K562 (cell line): ENCODE data around the gene CTPS1. TPM values are rescaled to one million over a fixed set of nuclear protein-coding genes. Genes with fewer than 3 reads are reported as not detected.

Experiments
- CREM ChIP-seq: IDR thresholded peaks from 2 replicates; pipeline ENCODE4 v1.6.1; 2014; ENCODE audit warnings: antibody characterized with exemption, low read depth
- RCOR1 ChIP-seq, 2 experiments: IDR thresholded peaks; 2 replicates each; pipeline ENCODE4 v1.6.1; 2012; ENCODE audit warnings: low read depth in 2 of 2, low read length in 2 of 2, borderline replicate concordance in 1 of 2, improper control_type of control experiment in 1 of 2
- polyA plus RNA-seq, 8 experiments: library from polyadenylated mRNA; depleted of rRNA in 4 of 8; stranded (reverse) in 5 of 8; unstranded in 3 of 8; fragments of >200 nt; fragmentation: Nextera tagmentation in 2 of 8; fragmentation: Illumina TruSeq in 1 of 8; extraction: Ambion mirVana in 2 of 8; extraction: Trizol in 1 of 8; gene quantifications; 2 replicates each; pipeline versions ENCODE4 v1.2.1 to v1.2.3, GENCODE V29; 2011 to 2014; ENCODE audit warnings: inconsistent platforms in 1 of 8, missing spikeins in 1 of 8
- total RNA-seq, 7 experiments: library from RNA; depleted of rRNA in 6 of 7; stranded (reverse); fragments of >200 nt in 6 of 7; fragmentation: Illumina TruSeq in 2 of 7; extraction: Trizol in 2 of 7; gene quantifications; 2 replicates each; pipeline versions ENCODE4 v1.2.1 to v1.2.3, GENCODE V29; 2011 to 2021; ENCODE audit warnings: low replicate concordance in 1 of 7
- TF ChIP-seq, protein P1 (sequence below), 2 experiments: fragments of 450-650 bp in 1 of 2; sonication (generic) in 1 of 2; formaldehyde crosslinking in 1 of 2; IDR thresholded peaks; 2 replicates each; pipeline versions ENCODE4 v1.7.1 to v1.9.0; 2016 to 2022; ENCODE audit warnings: inconsistent platforms in 1 of 2, mild to moderate bottlenecking in 1 of 2, missing genetic modification reagents in 1 of 2
- TF ChIP-seq, protein P2 (sequence below): fragments of 450-650 bp; IDR thresholded peaks from 2 replicates; pipeline ENCODE4 v1.6.1; 2016; ENCODE audit warnings: missing biosample characterization, missing genetic modification characterization
- TF ChIP-seq, protein P3 (sequence below), 2 experiments: fragments of 450-650 bp in 1 of 2; sonication (generic) in 1 of 2; formaldehyde crosslinking in 1 of 2; IDR thresholded peaks in 1 of 2; conservative IDR thresholded peaks in 1 of 2; 2 replicates each; pipeline versions ENCODE4 v1.6.1 to v1.8.1; 2016 to 2023; ENCODE audit warnings: mild to moderate bottlenecking in 2 of 2, moderate library complexity in 2 of 2, inconsistent platforms in 1 of 2, missing genetic modification reagents in 1 of 2

CTPS1 gene
- total and polyA plus RNA-seq, 9 of the 15 experiments (the other 6 are each of a cell fraction or from before 2014, with no cell fraction given) = 44.4 to 164 (median 87.7) TPM

DNA sequence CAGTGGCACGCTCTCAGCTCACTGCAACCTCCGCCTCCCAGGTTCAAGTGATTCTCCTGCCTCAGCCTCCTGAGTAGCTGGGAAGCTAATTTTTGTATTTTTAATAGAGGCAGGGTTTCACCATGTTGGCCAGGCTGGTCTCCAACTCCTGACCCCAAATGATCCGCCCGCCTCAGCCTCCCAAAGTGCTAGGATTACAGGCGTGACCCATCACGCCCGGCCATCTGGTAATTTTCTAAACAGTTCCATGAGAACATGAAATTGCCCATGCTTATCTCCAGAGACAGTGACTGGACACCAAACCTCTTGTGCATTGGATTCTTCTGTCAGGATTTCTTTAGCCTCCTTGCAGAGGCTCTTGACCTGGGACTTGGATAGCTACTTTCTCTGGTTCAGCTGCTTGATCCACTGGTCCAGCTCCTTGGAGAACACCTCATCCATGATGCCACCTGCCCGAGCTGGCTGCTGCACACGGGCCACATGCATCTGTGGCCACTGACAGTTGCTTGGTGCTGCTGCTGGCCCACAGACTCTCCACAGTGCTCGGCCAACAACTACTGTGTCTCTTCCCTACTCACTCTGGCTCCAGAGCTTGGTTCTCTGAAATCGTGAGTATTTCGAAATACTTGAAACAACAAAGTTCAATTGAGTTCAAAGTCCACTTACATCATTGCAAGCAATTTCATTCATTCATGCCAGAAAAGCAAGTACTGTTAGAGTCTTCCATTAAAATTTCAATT, 40.0 kb upstream of the CTPS1 start (continued):
- TF ChIP-seq, protein P1, sequence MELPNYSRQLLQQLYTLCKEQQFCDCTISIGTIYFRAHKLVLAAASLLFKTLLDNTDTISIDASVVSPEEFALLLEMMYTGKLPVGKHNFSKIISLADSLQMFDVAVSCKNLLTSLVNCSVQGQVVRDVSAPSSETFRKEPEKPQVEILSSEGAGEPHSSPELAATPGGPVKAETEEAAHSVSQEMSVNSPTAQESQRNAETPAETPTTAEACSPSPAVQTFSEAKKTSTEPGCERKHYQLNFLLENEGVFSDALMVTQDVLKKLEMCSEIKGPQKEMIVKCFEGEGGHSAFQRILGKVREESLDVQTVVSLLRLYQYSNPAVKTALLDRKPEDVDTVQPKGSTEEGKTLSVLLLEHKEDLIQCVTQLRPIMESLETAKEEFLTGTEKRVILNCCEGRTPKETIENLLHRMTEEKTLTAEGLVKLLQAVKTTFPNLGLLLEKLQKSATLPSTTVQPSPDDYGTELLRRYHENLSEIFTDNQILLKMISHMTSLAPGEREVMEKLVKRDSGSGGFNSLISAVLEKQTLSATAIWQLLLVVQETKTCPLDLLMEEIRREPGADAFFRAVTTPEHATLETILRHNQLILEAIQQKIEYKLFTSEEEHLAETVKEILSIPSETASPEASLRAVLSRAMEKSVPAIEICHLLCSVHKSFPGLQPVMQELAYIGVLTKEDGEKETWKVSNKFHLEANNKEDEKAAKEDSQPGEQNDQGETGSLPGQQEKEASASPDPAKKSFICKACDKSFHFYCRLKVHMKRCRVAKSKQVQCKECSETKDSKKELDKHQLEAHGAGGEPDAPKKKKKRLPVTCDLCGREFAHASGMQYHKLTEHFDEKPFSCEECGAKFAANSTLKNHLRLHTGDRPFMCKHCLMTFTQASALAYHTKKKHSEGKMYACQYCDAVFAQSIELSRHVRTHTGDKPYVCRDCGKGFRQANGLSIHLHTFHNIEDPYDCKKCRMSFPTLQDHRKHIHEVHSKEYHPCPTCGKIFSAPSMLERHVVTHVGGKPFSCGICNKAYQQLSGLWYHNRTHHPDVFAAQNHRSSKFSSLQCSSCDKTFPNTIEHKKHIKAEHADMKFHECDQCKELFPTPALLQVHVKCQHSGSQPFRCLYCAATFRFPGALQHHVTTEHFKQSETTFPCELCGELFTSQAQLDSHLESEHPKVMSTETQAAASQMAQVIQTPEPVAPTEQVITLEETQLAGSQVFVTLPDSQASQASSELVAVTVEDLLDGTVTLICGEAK (IDR thresholded peaks at IDR 0.05) = no peak
- TF ChIP-seq, protein P1 (CRISPR knock-in tag; IDR thresholded peaks at IDR 0.05) = no peak
- TF ChIP-seq CREM = peak; percentile 8; the same call in 1 of the 2 replicates
- TF ChIP-seq RCOR1 (IDR thresholded peaks at IDR 0.05; ENCODE audit: borderline replicate concordance in 1 of 2, low read depth in 2 of 2, low read length in 2 of 2) = peak; percentile 86 to 88; a peak in 3 of 4 replicates
- TF ChIP-seq, protein P2, sequence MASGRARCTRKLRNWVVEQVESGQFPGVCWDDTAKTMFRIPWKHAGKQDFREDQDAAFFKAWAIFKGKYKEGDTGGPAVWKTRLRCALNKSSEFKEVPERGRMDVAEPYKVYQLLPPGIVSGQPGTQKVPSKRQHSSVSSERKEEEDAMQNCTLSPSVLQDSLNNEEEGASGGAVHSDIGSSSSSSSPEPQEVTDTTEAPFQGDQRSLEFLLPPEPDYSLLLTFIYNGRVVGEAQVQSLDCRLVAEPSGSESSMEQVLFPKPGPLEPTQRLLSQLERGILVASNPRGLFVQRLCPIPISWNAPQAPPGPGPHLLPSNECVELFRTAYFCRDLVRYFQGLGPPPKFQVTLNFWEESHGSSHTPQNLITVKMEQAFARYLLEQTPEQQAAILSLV (tag) = peak; percentile 36; the same call in 1 of the 2 replicates
- TF ChIP-seq, protein P3, sequence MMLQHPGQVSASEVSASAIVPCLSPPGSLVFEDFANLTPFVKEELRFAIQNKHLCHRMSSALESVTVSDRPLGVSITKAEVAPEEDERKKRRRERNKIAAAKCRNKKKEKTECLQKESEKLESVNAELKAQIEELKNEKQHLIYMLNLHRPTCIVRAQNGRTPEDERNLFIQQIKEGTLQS (IDR thresholded peaks at IDR 0.05) = peak; percentile 50
- TF ChIP-seq, protein P3 (CRISPR knock-in tag; conservative IDR thresholded peaks at IDR 0.05) = no peak
